GM18858 (cell line): Measurements from ENCODE around the gene CYP4F3.
"Not testable (repeated sequence)": the region's sequence is repeated elsewhere in the genome, so short reads cannot be mapped to it uniquely, and the experiment has no call there.

Source experiments
- ATAC-seq: cut with Tn5 transposase; IDR thresholded peaks from one replicate; pipeline ENCODE4 v1.9.1; 2021; ENCODE audit not compliant: unreplicated experiment

Gene CYP4F3

DNA sequence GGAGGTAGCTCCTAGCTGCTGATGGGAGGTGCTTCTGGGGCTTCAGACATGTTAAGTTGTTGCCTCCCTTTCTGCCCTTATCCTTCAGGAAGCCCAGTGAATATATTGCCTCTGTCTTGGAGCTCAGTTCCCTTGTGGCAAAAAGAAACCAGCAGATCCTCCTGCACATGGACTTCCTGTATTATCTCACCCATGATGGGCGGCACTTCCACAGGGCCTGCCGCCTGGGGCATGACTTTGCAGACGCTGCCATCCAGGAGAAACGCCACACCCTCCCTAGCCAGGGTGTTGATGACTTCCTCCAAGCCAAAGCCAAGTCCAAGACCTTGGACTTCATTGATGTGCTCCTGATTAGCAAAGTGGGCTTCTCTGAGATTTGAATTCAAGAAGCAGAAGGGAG lies 26.2 kb downstream of the CYP4F3 start:
- no peak for ATAC-seq

- no peak for ATAC-seq
Observed at GRCh38 chr19:15669440-15669839, 28.7 kb downstream of the CYP4F3 start.

DNA sequence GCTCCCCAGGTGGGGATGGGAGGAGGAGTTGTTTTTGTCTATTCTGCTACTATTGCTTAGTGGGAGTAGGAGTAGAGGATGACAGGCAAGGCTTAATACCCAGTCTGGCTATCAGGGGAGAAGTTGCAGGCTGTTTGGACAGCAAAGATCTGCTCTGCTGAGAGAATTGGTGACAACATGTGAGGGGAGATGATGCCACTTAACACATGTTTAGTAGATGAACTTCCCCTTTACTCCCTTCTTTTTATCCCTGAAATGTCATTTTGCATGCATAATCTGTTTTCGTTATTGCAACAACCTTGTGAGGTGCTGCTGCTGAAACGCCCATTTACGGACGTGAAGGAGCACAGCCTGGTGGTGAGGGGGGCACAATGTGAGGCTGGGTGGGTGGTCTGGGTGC lies 29.2 kb downstream of the CYP4F3 start:
- ATAC-seq = no peak

GRCh38 chr19:15671237-15671821 lies 30.6 kb downstream of the CYP4F3 start:
- no peak for ATAC-seq

- no peak for ATAC-seq
Observed at GRCh38 chr19:15671891-15672579, 31.3 kb downstream of the CYP4F3 start.

DNA sequence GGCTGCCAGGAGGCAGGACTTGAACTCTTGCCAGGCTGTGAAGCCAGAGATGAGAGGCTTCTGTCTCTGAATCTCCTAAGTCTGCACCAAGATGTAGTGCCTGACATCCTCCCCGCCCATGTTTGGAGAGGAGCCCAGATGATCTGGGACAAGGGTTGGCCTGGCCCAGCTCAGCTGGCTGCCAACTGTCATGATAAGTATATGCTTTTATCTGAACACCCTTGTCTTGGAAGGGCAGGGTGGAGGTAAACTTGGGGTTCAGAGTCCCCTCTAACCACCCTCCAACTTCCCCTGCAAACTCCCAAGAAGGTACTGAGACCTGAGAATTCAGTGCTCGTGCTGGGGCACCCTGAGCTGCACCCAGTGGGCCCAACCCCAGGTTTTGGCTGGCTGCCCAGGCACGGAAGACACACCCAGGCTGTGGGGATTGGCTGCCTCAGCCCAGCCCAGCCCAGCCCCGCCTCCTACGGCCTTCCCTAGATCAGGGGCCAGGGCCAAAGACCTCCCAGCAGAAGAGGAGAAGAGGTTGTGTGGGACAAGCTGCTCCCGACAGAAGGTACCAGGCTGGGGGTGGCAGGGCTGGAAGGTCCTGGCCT lies 32.0 kb downstream of the CYP4F3 start, which contains the start of gene CYP4F12:
CYP4F12 (plus strand) TSS at position 508 of the 596 bp plus-strand sequence. CDS start 443 bp downstream, outside the sequence.
- no peak for ATAC-seq

DNA sequence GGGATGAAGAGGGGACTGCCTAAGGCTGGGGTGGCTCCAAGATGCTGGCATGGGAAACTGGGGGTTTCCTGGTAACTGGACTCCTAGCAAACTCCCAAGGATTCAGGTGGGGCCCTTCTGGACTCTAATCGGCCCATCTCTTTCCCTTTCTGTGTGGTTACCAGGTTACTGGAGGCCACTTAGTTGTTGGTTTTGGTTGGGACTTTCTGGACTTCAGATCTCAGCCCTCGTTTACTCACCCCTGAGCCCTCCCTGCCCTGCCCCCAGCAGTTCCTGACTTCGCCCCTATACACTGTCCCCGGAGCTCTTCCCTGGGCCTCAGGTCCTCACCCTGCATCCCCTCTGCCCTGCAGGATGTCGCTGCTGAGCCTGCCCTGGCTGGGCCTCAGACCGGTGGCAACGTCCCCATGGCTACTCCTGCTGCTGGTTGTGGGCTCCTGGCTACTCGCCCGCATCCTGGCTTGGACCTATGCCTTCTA lies 32.5 kb downstream of the CYP4F3 start:
- no peak for ATAC-seq

DNA sequence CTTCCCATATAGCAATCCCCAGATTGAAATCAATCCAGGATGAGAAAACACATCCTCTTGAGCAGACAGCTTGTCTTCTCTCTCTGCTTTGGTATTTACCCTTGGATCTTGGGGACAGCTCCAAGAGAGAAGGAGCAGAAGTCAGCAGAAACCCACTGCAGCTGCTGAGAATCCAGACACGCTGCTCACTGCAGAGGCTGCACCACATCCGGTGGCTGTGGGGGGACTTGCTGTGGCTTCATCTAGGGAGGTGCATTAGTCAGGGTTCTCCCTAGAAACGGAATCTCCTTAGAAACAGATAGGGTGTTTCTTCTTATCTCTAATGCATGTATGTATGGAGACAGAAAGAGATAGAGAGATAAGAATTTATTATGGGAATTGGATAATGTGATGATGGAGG lies 34.9 kb downstream of the CYP4F3 start:
- ATAC-seq = no peak

GRCh38 chr19:15679089-15679488 lies 38.4 kb downstream of the CYP4F3 start:
- ATAC-seq = no peak

DNA sequence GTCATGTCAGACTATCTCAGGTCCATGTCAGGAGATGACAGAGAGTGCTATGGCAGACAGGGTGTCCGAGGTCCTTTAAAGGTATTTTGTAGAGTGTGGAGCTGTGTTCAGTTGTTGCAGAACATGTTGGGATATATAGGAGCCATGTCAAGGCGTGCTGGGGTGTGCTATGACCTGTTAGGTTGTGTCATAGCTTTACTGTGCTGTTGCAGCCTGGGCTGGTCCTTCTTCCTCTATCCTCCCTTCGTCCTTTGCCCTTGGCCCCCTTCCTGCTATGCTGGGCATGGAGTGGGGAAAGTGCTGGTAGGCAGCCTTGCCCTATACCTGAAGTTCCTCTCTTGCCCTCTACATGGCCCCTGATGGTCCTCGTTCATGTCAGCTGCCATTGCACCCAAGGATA lies 39.2 kb downstream of the CYP4F3 start:
- not testable (repeated sequence) for ATAC-seq

- no peak for ATAC-seq
Observed at GRCh38 chr19:15680478-15681322, 40.0 kb downstream of the CYP4F3 start.

DNA sequence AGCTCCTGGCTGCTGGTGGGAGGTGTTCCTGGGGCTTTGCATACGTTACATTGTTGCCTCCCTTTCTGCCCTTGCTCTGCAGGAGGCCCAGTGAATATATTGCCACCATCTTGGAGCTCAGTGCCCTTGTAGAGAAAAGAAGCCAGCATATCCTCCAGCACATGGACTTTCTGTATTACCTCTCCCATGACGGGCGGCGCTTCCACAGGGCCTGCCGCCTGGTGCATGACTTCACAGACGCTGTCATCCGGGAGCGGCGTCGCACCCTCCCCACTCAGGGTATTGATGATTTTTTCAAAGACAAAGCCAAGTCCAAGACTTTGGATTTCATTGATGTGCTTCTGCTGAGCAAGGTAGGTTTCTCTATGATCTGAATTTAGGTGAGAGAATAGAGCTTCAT lies 42.7 kb downstream of the CYP4F3 start:
- ATAC-seq = no peak

DNA sequence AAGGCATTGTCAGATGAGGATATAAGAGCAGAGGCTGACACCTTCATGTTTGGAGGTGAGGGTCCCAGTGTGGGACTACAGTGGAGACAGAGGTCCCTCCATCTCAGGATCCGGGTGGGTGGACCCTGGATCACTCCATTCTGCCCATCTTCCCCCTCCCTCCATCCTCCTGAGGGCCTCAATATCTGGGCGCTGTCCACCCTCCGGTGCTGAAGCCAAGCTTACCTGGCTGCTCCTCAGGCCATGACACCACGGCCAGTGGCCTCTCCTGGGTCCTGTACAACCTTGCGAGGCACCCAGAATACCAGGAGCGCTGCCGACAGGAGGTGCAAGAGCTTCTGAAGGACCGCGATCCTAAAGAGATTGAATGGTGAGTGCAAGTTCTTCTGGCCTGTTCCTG lies 44.1 kb downstream of the CYP4F3 start:
- ATAC-seq = no peak

GRCh38 chr19:15696654-15697194 lies 56.0 kb downstream of the CYP4F3 start:
- ATAC-seq = no peak

DNA sequence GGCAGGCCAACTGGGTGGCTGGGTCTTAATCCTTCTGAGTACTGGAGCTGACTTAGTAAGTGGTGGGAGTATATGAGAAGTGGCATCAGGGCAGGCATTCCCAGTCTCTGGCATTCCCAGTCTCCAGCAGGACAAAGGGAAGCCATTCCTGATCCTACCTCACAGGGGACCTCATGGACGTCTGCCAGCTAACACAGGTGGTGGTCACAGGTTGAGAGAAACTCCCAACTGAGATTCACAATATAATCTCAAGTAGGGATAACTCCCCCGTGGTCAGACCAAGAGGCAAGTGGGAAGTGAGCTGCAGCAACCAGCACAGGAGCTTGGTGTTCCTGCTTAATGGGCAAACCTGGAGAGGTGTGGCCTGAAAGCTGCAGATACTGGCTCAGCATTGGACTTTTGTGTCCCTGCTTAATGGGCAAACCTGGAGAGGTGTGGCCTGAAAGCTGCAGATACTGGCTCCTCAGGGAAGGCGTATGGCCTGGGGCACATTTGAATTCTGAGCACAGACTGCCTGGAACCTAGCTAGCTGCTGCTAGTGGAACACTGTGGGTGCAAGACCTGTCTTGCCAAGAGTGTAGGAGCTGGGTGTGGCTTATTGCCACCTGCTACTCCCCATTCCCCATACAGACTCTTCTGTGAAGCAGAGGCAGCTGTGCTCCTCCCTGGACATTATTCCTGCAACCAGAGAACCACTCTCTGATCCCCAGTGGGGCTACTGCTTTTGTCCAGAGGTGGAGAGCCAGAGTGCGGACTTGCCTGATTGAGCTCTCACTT lies 61.2 kb downstream of the CYP4F3 start:
- ATAC-seq = no peak

DNA sequence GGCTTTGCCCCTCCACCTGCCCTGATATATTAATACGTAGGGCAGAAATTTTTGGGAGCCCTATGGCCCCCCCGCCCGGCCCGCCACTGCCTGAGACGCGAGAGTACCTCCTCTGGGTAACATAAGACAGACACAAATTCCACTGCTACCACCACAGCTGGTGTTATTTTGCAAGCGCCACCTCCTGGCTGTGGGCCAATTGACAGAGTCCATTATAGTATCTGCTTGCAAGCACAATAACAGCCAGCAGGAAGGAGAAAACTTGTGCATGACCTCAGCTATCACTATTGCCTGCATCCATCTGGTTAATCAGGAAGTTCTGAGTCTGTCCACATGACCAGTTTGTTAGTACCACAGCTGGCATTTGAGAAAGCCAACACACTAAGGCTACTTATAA lies 61.8 kb downstream of the CYP4F3 start:
- ATAC-seq = no peak
